HG02885 (cell line): Measurements from ENCODE around the gene PTPRZ1.

Experiments used
- ATAC-seq: cut with Tn5 transposase; IDR thresholded peaks from one replicate; pipeline ENCODE4 v1.9.1; 2021; ENCODE audit warnings: mild to moderate bottlenecking; ENCODE audit not compliant: unreplicated experiment, poor library complexity

Gene PTPRZ1

GRCh38 chr7:121872831-121873288 is at the start of gene PTPRZ1:
TSS of gene PTPRZ1 (plus strand) at chr7:121873161. CDS start at chr7:121873500, 339 bp downstream.
- no peak for ATAC-seq

GRCh38 chr7:121824276-121824675 is 48.7 kb upstream of the PTPRZ1 start:
- no peak for ATAC-seq

- ATAC-seq, result no peak
Observed at GRCh38 chr7:121831351-121831750, 41.6 kb upstream of the PTPRZ1 start.

- ATAC-seq, result no peak
Observed at GRCh38 chr7:121831801-121832200, 41.2 kb upstream of the PTPRZ1 start.

GRCh38 chr7:121832347-121832746 is 40.6 kb upstream of the PTPRZ1 start:
- ATAC-seq, result no peak

GRCh38 chr7:121833991-121834390 is 39.0 kb upstream of the PTPRZ1 start:
- ATAC-seq, result no peak

GRCh38 chr7:121837462-121837861 is 35.5 kb upstream of the PTPRZ1 start:
- ATAC-seq, result no peak

GRCh38 chr7:121847041-121847440 is 25.9 kb upstream of the PTPRZ1 start:
- no peak for ATAC-seq

GRCh38 chr7:121853307-121853706 is 19.7 kb upstream of the PTPRZ1 start:
- no peak for ATAC-seq

- no peak for ATAC-seq
Observed at GRCh38 chr7:121860953-121861352, 12.0 kb upstream of the PTPRZ1 start.

GRCh38 chr7:121862591-121862990 is 10.4 kb upstream of the PTPRZ1 start:
- ATAC-seq, result no peak

- ATAC-seq, result no peak
Observed at GRCh38 chr7:121871188-121871587, 1.8 kb upstream of the PTPRZ1 start.

- no peak for ATAC-seq
Observed at GRCh38 chr7:121873289-121874194, 581 bp downstream of the PTPRZ1 start.

GRCh38 chr7:121874298-121874697 is 1.3 kb downstream of the PTPRZ1 start:
- no peak for ATAC-seq

GRCh38 chr7:121875203-121875602 is 2.2 kb downstream of the PTPRZ1 start:
- ATAC-seq, result no peak

- ATAC-seq, result no peak
Observed at GRCh38 chr7:121876656-121877500, 3.9 kb downstream of the PTPRZ1 start.

GRCh38 chr7:121878918-121879464 is 6.0 kb downstream of the PTPRZ1 start:
- ATAC-seq, result no peak

- ATAC-seq, result no peak
Observed at GRCh38 chr7:121879544-121879943, 6.6 kb downstream of the PTPRZ1 start.

GRCh38 chr7:121882731-121883130 is 9.8 kb downstream of the PTPRZ1 start:
- ATAC-seq, result no peak

- ATAC-seq, result no peak
Observed at GRCh38 chr7:121885166-121885920, 12.4 kb downstream of the PTPRZ1 start.
